GM13977 (cell line): Measurements from ENCODE around the gene BBS1.
A peak's percentile ranks its signal among the peaks of the same experiment; 100 is the strongest.
"Not testable (repeated sequence)": the region's sequence is repeated elsewhere in the genome, so short reads cannot be mapped to it uniquely, and the experiment has no call there.

Source experiments
- DNase-seq: peaks from one replicate; pipeline ENCODE4 v3.0.0; 2012; ENCODE audit warnings: low spot score
- in situ Hi-C: fragments of 300-500 bp; cut with MboI; formaldehyde crosslinking; loops from one replicate; pipeline ENCODE4 v1.12.0; 2022; ENCODE audit warnings: low sequenced_read_pairs, low pct_unique_long_range_greater_than_20kb, mixed read lengths, inconsistent platforms; ENCODE audit not compliant: unreplicated experiment
- TF ChIP-seq, protein P1 (sequence below): IDR thresholded peaks from 2 replicates; pipeline ENCODE4 v1.5.1; 2012; ENCODE audit warnings: mild to moderate bottlenecking, control low read depth; ENCODE audit not compliant: insufficient read depth; ENCODE audit errors: extremely low read depth, missing control alignments

The BBS1 gene

DNA sequence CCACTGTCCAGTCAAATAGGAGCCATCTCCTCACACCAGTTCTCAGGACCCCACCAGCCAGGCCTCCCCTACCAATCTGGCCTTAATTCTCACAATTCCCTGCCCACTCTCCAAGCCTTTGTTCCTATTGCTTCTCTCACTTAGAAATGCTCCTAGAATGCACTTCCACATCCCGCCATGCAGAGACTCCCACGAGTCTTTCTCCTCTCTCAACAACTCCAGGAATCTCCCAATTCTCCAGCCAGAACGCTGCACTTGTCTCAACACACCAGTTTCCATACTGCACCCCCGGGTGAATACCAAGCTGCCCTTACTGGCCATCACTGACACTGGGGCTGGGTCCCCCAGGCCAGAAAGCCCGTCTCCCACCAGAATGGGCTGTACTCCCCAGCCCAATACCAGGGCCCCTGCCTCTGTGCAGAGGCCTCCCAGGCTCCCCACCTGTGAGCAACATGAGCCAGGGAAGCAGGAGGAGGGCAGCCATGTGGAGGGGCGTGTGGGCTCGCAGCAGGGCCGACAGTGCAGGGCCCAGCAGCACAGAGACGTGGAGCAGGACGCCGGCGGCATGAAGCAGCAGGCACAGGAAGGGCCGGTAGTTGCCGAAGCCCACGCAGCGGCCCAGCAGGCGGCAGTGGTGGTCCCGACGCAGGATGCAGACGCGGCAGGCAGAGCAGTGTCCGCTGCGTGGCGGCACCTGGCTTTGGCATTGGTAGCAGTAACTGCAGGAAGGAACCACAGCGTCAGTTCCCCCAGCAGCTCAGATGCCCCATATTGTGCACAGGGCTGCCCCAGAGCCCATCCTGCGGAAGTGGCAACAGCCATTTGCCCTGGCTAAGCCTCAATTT is 33.0 kb downstream of the BBS1 start:
- DNase-seq: peak; percentile 79
- TF ChIP-seq, protein P1, sequence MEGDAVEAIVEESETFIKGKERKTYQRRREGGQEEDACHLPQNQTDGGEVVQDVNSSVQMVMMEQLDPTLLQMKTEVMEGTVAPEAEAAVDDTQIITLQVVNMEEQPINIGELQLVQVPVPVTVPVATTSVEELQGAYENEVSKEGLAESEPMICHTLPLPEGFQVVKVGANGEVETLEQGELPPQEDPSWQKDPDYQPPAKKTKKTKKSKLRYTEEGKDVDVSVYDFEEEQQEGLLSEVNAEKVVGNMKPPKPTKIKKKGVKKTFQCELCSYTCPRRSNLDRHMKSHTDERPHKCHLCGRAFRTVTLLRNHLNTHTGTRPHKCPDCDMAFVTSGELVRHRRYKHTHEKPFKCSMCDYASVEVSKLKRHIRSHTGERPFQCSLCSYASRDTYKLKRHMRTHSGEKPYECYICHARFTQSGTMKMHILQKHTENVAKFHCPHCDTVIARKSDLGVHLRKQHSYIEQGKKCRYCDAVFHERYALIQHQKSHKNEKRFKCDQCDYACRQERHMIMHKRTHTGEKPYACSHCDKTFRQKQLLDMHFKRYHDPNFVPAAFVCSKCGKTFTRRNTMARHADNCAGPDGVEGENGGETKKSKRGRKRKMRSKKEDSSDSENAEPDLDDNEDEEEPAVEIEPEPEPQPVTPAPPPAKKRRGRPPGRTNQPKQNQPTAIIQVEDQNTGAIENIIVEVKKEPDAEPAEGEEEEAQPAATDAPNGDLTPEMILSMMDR: peak; percentile 73
- in situ Hi-C loops: no loop called here

DNA sequence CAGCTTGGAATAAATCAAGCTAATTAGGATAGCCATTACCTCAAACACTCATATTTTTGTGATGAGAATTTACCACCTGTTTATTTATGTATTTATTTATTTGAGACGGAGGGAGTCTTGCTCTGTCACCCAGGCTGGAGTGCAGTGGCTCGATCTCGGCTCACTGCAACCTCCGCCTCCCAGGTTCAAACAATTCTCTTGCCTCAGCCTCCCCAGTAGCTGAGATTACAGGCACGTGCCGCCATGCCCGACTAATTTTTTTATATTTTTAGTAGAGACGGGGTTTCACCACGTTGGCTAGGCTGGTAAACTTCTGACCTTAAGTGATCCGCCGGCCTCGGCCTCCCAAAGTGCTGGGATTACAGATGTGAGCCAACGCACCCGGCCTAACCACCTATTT is 34.5 kb downstream of the BBS1 start:
- in situ Hi-C loops, DNase-seq: not testable (repeated sequence)

DNA sequence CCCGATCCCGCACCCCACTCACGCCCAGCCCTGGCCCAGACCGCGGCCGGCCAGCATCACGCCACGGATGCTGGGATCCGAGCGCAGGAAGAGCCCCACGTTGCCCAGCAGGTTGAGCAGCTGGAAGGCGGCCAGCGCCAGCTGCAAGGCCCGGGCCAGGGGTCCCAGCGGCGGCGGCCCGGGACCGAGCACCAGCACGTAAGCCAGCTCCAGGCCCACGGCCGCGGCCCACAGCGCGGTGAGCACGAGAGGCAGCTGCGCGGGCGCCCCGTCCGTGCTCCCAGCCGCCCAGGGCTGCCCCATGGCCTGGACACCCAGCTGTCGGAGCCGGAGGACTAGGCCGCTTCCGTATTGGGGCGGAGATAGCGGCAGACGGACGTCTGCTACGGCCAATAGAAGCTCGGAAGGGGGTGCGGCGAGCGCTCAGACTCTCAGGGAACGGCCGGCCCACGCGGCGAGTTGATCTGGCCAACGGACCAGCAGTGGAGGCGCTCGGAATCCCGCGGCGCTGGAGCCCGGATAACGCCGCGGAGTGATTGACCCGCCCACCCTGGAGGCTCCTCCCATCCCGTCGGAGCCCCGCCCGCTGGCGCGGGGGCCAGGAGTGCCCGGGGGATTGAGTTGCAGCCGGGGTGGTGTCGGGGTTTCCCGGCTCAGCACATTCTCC is 35.4 kb downstream of the BBS1 start, which contains the start of gene ZDHHC24:
ZDHHC24 (minus strand) TSS at position 348 of the 667 bp plus-strand sequence; CDS start at position 303, 45 bp downstream.
- DNase-seq: peak; percentile 99
- in situ Hi-C loops: no loop called here

DNA sequence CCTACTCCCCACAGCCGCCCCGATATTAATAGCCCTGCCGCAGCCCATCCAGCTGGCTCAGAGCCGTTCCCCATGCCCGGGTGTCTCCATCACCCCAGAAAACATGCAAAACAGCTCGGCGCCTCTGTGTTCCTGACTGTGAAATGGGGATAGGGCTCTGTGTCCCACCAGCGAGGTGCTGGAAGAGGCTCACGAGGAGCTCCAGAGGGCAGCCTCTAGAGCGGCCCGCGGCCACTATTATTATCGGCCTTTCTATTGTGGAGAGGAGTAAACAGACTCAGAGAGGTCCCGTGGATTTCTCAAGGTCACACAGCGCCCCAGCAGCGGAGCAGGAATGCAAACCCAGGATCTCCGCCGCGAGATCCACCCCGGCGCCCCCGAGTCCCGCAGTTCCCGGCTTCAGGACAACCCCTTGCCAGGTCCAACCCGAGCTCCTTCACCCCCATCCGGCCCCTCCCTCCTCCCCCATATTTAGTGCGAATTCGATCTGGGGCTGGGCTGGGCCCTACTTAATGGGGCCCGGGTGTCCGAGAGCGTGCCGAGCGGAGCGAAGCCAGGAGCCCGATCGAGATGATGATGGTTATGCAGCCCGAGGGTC is 36.0 kb downstream of the BBS1 start, which contains the start of gene ACTN3:
ACTN3 (plus strand) TSS at position 536 of the 598 bp plus-strand sequence; CDS start at position 571, 35 bp downstream.
- TF ChIP-seq, protein P1: no peak
- DNase-seq: no peak
- in situ Hi-C loops: no loop called here

More for the DNA sequence above, 35.4 kb downstream of the BBS1 start, which contains the start of gene ZDHHC24:
- TF ChIP-seq, protein P1: no peak

DNA sequence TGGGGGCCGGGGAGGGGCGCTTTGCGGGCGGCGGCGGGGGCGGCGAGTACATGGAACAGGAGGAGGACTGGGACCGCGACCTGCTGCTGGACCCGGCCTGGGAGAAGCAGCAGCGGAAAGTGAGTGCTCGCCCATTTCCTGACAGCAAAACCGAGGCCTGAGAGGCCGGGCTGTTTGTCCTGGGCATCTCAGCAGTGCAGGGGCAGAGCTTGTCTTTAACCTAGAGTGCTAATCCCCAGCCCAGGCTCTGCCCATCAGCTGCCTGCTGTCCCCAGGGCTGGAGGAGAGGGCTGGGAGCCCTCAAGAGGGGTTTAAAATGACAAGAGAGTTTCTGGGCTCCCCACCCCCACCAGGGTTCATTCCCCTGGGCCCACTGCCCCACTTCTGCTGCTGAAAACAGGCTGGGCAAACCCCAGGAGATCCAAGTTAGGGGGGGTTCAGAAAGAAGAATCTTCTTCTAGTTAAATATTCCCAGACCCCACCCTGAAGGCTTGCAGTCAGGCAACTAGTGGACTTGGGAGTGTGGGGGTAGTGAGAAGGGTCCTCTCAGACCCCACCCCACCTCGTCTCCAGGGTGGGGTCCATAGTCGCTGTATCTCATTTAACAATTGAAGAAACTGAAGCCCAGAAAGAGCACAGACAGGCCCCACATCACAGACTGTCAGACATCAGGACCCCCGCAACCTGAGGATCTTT is 36.7 kb downstream of the BBS1 start:
- in situ Hi-C loops: no loop called here
- no peak for DNase-seq
- TF ChIP-seq, protein P1: no peak

DNA sequence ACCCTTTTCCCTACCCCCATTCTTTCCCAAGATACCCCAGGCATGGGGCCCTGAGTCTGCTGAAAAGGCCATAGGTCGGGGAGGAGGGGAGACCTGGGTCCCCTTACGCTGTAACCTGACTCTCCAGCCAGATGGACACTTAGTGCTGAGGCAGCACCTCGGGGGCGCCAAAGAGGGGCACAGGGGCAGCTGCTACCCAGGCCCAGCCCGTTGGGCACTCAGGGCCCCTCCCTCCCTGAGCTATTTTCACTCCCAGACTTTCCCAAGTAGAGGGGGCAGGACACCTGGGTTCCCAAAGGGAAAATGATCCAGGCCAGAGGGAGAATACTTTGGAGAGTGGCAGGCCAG is 37.2 kb downstream of the BBS1 start:
- in situ Hi-C loops: no loop called here

More for the DNA sequence above, 37.2 kb downstream of the BBS1 start:
- TF ChIP-seq, protein P1: no peak
- no peak for DNase-seq
